ENCODE results near the gene TPO.

GRCh38 chr2:1478311-1479305 lies 65.3 kb downstream of the TPO start:
- TF ChIP-seq GATA3 (IDR thresholded peaks at IDR 0.05; ENCODE audit: low read depth, low read length) (no peak), GATA2 (IDR thresholded peaks at IDR 0.05; ENCODE audit: low read depth, low read length) (no peak)
